LNCaP clone FGC (cell line): ENCODE measurements around the gene ZNF570.
A peak's percentile ranks its signal among the peaks of the same experiment; 100 is the strongest.

Experiments
- DNase-seq: peaks from one replicate; pipeline ENCODE4 v3.0.0-alpha.2; 2011; ENCODE audit warnings: low read depth
- H3K4me3 ChIP-seq: 2 replicates; pipeline ENCODE4 v1.5.1; 2011; ENCODE audit warnings: mild to moderate bottlenecking, low read depth, low read length, control low read depth
- TF ChIP-seq, protein P1 (sequence below): IDR thresholded peaks from 2 replicates; pipeline ENCODE4 v1.5.1; 2012; ENCODE audit warnings: mild to moderate bottlenecking; ENCODE audit not compliant: control insufficient read depth, insufficient read depth; ENCODE audit errors: extremely low read depth

The ZNF570 gene

DNA sequence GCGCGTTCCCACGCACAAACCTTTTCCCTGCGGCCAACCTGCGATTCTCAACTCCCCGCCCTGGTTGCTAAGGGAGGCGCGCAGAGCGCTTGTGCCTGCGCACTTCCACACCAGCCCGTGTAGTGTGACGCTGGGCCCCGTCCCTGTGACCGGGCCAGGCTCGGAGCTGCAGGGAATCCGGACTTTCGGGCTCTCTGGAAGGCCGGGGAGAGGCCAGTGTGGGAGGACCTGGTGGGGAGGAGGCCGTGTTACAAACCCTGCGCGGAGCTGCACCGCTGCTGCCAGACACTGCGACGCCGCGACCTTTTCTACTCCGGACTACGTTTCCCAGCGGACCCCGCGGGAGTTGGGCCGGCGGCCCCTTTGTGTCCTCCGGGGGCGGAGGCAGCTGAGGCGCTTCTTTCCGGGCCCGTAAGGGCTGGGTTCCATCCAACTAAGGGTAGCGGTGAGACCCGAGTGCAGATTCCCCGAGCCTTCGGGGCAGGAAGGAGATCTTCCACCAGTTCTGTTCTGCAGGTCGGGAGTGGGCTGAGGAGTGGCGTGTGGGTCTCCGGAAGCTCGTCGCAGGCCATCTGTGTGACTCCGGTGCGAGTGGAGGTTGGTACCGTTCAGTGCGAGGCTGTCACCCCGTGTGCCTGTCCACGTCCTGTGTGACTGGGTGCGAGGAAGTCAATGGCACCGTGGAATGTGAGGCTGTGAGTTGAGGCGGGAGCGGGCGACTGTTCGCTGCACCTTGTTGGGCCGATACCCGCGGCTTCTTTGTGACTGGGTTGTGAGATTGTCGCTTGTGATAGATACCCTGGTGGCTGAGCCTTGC, at the start of gene ZNF570:
ZNF570 (plus strand) TSS at position 396 of the 817 bp plus-strand sequence. CDS start 999 bp downstream, outside the sequence.
- H3K4me3 ChIP-seq = peak within 1 kb of the TSS; percentile 93
- TF ChIP-seq, protein P1, sequence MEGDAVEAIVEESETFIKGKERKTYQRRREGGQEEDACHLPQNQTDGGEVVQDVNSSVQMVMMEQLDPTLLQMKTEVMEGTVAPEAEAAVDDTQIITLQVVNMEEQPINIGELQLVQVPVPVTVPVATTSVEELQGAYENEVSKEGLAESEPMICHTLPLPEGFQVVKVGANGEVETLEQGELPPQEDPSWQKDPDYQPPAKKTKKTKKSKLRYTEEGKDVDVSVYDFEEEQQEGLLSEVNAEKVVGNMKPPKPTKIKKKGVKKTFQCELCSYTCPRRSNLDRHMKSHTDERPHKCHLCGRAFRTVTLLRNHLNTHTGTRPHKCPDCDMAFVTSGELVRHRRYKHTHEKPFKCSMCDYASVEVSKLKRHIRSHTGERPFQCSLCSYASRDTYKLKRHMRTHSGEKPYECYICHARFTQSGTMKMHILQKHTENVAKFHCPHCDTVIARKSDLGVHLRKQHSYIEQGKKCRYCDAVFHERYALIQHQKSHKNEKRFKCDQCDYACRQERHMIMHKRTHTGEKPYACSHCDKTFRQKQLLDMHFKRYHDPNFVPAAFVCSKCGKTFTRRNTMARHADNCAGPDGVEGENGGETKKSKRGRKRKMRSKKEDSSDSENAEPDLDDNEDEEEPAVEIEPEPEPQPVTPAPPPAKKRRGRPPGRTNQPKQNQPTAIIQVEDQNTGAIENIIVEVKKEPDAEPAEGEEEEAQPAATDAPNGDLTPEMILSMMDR = no peak
- peak; percentile 68 for DNase-seq

- TF ChIP-seq, protein P1 = no peak
These were observed 16.5 kb upstream of the ZNF570 start for GRCh38 chr19:37452500-37453245.

GRCh38 chr19:37466277-37466797, 2.8 kb upstream of the ZNF570 start:
- peak overlapping the region; percentile 61 for H3K4me3 ChIP-seq
- TF ChIP-seq, protein P1 = no peak
- no peak for DNase-seq

More at GRCh38 chr19:37452500-37453245, 16.5 kb upstream of the ZNF570 start:
- no peak overlapping the region for H3K4me3 ChIP-seq
- DNase-seq = no peak

GRCh38 chr19:37466798-37467607, 2.2 kb upstream of the ZNF570 start, which contains the start of gene ZNF569:
Gene ZNF569, minus strand, starts transcription at chr19:37467444. Its CDS starts 22,523 bp downstream, at chr19:37444921.
- TF ChIP-seq, protein P1 = no peak
- peak within 1 kb of the TSS; percentile 61 for H3K4me3 ChIP-seq
- DNase-seq = peak; percentile 90

DNA sequence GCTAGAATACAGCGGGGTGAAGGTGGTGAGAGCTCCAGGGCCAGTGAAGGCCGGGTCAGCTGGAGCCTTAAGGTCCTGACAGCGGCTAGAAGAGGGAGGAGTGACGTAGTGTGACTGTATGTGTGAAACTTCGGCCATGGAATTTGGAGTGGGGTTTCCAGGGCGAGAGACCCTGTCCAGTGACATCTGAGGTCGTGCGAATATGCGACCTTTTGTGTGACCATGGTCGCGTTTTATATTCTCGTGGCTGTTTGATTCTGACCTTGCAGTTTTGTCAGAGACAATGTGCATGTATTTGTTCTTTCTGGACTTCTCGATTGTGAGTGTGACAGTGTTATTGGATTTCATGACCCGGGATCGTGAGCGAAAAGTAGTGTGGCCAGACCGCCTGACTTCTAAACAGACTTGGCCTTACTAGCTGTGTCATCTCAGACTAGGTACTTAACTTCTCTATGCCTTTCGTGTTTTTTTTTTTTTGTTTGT, 1.5 kb upstream of the ZNF570 start:
- peak overlapping the region; percentile 61 for H3K4me3 ChIP-seq
- no peak for DNase-seq
- TF ChIP-seq, protein P1 = no peak

- TF ChIP-seq, protein P1 = no peak
- no peak for DNase-seq
- peak overlapping the region; percentile 93 for H3K4me3 ChIP-seq
These were observed 1.1 kb downstream of the ZNF570 start for GRCh38 chr19:37470216-37470615.
